CD4-positive, alpha-beta T cell (primary cell): ENCODE measurements around the gene KSR2. TPM values are rescaled to one million over a fixed set of nuclear protein-coding genes. Genes with fewer than 3 reads are reported as not detected.

Experiments used
- ATAC-seq: fragments of 200-7000 bp; cut with Tn5 transposase; one replicate; pipeline ENCODE4 v1.10.0; 2022; ENCODE audit warnings: mild to moderate bottlenecking; ENCODE audit not compliant: poor library complexity
- CTCF ChIA-PET: fragments of 350-600 bp; sonication (Branson Sonifier 250); formaldehyde crosslinking; loops from one replicate; lab custom pipeline; 2021; ENCODE audit warnings: antibody characterized with exemption, inconsistent platforms; lab: Charles Lee
- POLR2A ChIA-PET: fragments of 350-600 bp; sonication (Branson Sonifier 250); formaldehyde crosslinking; loops from one replicate; lab custom pipeline; 2021; ENCODE audit warnings: antibody characterized with exemption, inconsistent platforms; lab: Charles Lee
- DNase-seq, 14 experiments: peaks; one replicate each; pipeline ENCODE4 v3.0.0-alpha.2; 2013 to 2020; ENCODE audit warnings: mixed read lengths in 2 of 14
- H3K27ac ChIP-seq, 2 donors: one replicate each; pipeline versions ENCODE4 v1.5.1 to v1.7.0; 2013; ENCODE audit warnings: low read length in 2 of 2, low read depth in 1 of 2, mild to moderate bottlenecking in 1 of 2
- H3K27me3 ChIP-seq, 2 experiments: 1 replicate in 1 of 2; 2 replicates in 1 of 2; pipeline versions ENCODE4 v1.6.1 to v1.7.0; 2013; ENCODE audit warnings: low read length in 2 of 2, control low read depth in 1 of 2, mild to moderate bottlenecking in 1 of 2, moderate library complexity in 1 of 2; ENCODE audit not compliant: insufficient read depth in 2 of 2, control insufficient read depth in 1 of 2
- H3K36me3 ChIP-seq: one replicate; pipeline ENCODE4 v1.6.1; 2013; ENCODE audit warnings: low read length, control low read depth; ENCODE audit not compliant: insufficient read depth
- H3K4me1 ChIP-seq: one replicate; pipeline ENCODE4 v1.6.1; 2013; ENCODE audit warnings: low read length, control low read depth; ENCODE audit not compliant: insufficient read depth
- H3K4me3 ChIP-seq: one replicate; pipeline ENCODE4 v1.5.1; 2013; ENCODE audit warnings: mild to moderate bottlenecking, low read length, moderate library complexity
- H3K9me3 ChIP-seq, 2 experiments: 1 replicate in 1 of 2; 2 replicates in 1 of 2; pipeline versions ENCODE4 v1.6.1 to v1.7.0; 2013; ENCODE audit warnings: low read length in 2 of 2, mild to moderate bottlenecking in 2 of 2, control low read depth in 1 of 2, moderate library complexity in 1 of 2; ENCODE audit not compliant: control insufficient read depth in 1 of 2, insufficient read depth in 1 of 2
- H3K27ac Mint-ChIP-seq: one replicate; pipeline ENCODE4 v1.8.0; 2020; ENCODE audit warnings: mixed read lengths
- H3K27me3 Mint-ChIP-seq: one replicate; pipeline ENCODE4 v1.8.0; 2021; ENCODE audit warnings: mixed read lengths
- H3K36me3 Mint-ChIP-seq: one replicate; pipeline ENCODE4 v1.8.0; 2021; ENCODE audit warnings: low read depth, mixed read lengths
- H3K4me1 Mint-ChIP-seq: one replicate; pipeline ENCODE4 v1.8.0; 2021; ENCODE audit warnings: low read depth, mixed read lengths
- H3K4me3 Mint-ChIP-seq: one replicate; pipeline ENCODE4 v1.8.0; 2020; ENCODE audit warnings: mild to moderate bottlenecking, mixed read lengths
- H3K9me3 Mint-ChIP-seq: one replicate; pipeline ENCODE4 v1.8.0; 2020; ENCODE audit warnings: mixed read lengths
- CTCF ChIP-seq: fragments of 200-600 bp; IDR thresholded peaks from one replicate; pipeline ENCODE4 v1.8.0; 2022; ENCODE audit warnings: antibody characterized with exemption, mild to moderate bottlenecking
- intact Hi-C, 2 experiments: fragments of 100-400 bp; cut with DNase I in 1 of 2; cut with micrococcal nuclease in 1 of 2; formaldehyde crosslinking; loops; one replicate each; pipeline versions ENCODE4 v1.15.1 to v1.9.0; 2023 to 2025; cut with DNase I, micrococcal nuclease
- total RNA-seq, 174 experiments: library from RNA in 2 of 174; stranded (reverse) in 2 of 174; gene quantifications; one replicate each; pipeline ENCODE4 v1.2.3 and lab custom pipeline; 2021 to 2026

The KSR2 gene
- total RNA-seq, 2 experiments from 2014 or later, result 0.05 to 0.17 TPM

- intact Hi-C loops, result no loop called here
- Mint-ChIP-seq H3K4me3 (no peak overlapping the region), H3K9me3 (no peaks in the 10 kb centered on the region), H3K27me3 (peaks cover 4% of the 10 kb centered on the region), H3K27ac (no peak overlapping the region), H3K36me3 (no peaks in the 10 kb centered on the region), H3K4me1 (no peaks in the 10 kb centered on the region)
- peaks cover 0 to 4% of the 10 kb centered on the region in 2 experiments for H3K9me3 ChIP-seq
- no peak overlapping the region for H3K27ac ChIP-seq
- ATAC-seq (no peak), DNase-seq (no peak)
- CTCF ChIA-PET, result no interaction called here
- H3K36me3 ChIP-seq, result no peaks in the 10 kb centered on the region
- no peaks in the 10 kb centered on the region for H3K27me3 ChIP-seq
- H3K4me1 ChIP-seq, result no peaks in the 10 kb centered on the region
- POLR2A ChIA-PET, result no interaction called here
- H3K4me3 ChIP-seq, result no peak overlapping the region
- TF ChIP-seq CTCF, result no peak
Observed at GRCh38 chr12:117506333-117506732, 462.5 kb downstream of the KSR2 start.

GRCh38 chr12:117502633-117503032 is 466.2 kb downstream of the KSR2 start:
- Mint-ChIP-seq H3K9me3 (no peaks in the 10 kb centered on the region), H3K27me3 (peaks cover 11% of the 10 kb centered on the region), H3K36me3 (no peaks in the 10 kb centered on the region), H3K27ac (no peak overlapping the region), H3K4me3 (no peak overlapping the region), H3K4me1 (no peaks in the 10 kb centered on the region)
- peaks cover 0 to 7% of the 10 kb centered on the region in 2 experiments for H3K9me3 ChIP-seq
- no peak for TF ChIP-seq CTCF
- no peak for DNase-seq
- H3K4me3 ChIP-seq, result no peak overlapping the region
- H3K27ac ChIP-seq, result no peak overlapping the region
- no peaks in the 10 kb centered on the region for H3K27me3 ChIP-seq
- ChIA-PET POLR2A (no interaction called here), CTCF (no interaction called here)
- intact Hi-C loops, result no loop called here
- no peaks in the 10 kb centered on the region for H3K4me1 ChIP-seq
- ATAC-seq, result no peak
- H3K36me3 ChIP-seq, result no peaks in the 10 kb centered on the region

GRCh38 chr12:117502233-117502632 is 466.6 kb downstream of the KSR2 start:
- Mint-ChIP-seq H3K9me3 (no peaks in the 10 kb centered on the region), H3K4me1 (no peaks in the 10 kb centered on the region), H3K27ac (no peak overlapping the region), H3K27me3 (peaks cover 11% of the 10 kb centered on the region), H3K36me3 (no peaks in the 10 kb centered on the region), H3K4me3 (no peak overlapping the region)
- no peak for TF ChIP-seq CTCF
- Histone ChIP-seq H3K4me3 (no peak overlapping the region), H3K9me3 (peaks cover 0 to 7% of the 10 kb centered on the region in 2 experiments), H3K36me3 (no peaks in the 10 kb centered on the region), H3K27me3 (no peaks in the 10 kb centered on the region), H3K4me1 (no peaks in the 10 kb centered on the region), H3K27ac (no peak overlapping the region)
- intact Hi-C loops, result no loop called here
- DNase-seq (no peak), ATAC-seq (no peak)
- CTCF ChIA-PET, result no interaction called here
- POLR2A ChIA-PET, result no interaction called here
